Stimulated activated CD8-positive, alpha-beta memory T cell treated with anti-CD3 and anti-CD28 coated beads, Interleukin-7, amount 100 ng/mL, for 4 hours (primary cell): ENCODE results near the gene BMP5.
"Not testable (repeated sequence)": the region's sequence is repeated elsewhere in the genome, so short reads cannot be mapped to it uniquely, and the experiment has no call there.

Source experiments
- DNase-seq, 2 donors: peaks; one replicate each; pipeline ENCODE4 v3.0.0-alpha.2; 2020; ENCODE audit warnings: low read depth in 2 of 2

Gene BMP5

GRCh38 chr6:55875400-55875799 is at the start of gene BMP5:
Gene BMP5, minus strand, starts transcription at chr6:55875590. Its CDS starts 725 bp downstream, at chr6:55874865.
- no peak for DNase-seq

- DNase-seq, result no peak
Measured at GRCh38 chr6:55922406-55922805, 47.0 kb upstream of the BMP5 start.

GRCh38 chr6:55919716-55920308 is 44.4 kb upstream of the BMP5 start:
- no peak for DNase-seq

DNA sequence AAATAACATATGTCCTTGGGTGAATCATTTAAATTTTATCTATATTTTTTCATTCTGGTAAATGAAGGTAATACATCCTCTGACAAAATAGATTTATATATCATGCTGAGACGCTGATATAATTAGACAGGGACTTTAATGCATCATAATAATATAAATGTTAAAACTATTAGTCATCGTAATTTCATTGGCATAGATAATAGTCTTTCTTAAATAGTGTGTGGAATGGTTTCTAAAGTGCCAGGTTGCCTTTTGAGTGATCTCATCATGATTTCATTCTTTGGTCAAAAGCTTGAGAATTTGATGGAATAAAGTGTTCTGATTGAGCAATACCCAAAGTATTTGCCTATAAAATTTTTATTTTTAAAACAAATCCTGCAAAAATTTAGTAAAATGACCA is 43.2 kb upstream of the BMP5 start:
- no peak for DNase-seq

DNA sequence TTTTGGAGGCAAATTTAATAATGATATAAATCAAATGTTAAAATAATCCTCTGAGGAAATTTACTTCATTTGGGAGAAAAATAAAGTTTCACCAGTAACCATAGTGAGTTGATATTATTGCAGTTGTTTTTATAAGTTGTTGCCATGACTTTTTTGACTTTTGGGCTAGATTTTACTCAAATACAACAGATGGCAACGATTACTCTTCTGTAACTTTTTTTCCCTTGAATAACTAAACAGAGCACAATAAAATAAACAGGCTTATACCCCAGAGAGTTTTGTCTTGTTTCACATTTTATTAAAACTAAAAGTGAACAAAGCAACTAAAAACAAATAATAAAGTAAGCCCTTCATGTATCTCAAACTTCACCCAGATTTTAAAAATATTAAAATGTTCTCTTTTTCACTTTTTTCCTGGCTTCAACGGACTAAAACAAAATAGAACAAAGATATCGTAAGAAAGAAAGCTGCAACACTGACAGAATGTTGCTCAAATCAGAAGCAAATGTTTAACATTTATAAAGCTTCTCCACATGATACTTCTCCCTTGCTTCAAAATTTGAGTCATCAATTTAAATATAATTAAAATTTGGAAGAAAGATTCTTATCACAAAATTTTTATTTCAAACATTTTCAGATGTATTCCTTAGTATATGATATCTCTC is 42.5 kb upstream of the BMP5 start:
- no peak for DNase-seq

DNA sequence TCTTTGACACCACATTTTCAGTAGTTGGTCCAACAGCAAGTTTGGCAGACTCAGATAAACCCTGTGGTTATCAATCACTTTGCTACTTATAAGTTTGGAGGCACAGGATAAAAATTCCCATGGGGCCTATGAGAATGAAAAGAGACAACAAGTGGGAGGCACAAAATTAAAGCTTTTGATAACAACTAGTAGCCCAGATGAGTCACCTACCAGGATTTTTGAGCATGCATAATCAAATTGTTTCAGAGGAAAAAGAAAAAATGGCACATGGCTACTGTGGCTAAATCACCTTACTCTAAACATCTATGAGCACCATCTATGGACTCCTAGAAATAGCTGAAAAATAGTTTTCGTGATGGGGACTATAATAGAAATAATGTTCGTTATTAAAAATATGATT is 40.8 kb upstream of the BMP5 start:
- no peak for DNase-seq

DNA sequence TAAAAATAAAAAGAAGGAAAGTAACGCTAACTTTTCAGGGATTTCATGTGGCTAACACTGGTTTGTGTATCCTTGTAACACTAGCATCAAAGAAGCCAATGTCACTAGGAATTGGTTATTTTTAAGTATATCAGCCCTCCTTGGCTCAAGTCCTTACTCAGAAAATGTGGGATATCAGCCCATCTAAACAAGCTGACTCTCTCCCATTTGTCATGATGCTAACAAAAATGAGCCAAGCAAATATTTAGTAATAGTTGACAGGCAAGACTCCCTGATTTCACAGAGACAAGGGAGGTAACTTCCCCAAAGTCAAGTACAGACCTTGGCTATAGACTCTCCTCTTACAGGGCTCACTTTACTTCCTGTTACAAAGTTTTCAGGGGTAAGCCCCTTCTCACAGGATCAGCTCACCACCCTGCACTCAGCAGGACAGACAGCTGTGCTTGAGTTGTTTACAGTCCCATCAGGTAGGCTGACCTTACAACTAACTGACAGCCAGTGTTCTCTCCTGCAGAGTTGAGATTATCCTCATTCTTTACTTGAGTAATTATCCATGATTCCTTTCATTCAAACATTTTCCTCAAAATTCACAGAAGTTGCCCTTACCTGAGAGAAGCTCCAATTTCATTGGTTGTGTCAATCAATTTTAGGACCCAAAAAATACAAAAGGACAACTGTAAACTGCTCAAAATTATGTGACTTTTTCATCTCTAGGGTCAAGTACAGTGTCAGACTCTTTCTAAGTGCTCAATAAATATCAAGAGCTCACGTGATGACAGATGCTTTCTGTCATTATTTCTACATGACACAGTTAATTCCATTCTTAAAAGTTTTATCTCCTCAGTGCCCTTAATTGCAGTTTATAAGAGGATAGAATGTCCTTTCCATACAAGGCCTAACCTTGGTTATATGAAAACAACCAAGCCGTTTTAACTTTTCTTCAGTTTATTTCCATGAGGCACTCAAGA is 38.1 kb upstream of the BMP5 start:
- no peak for DNase-seq

- not testable (repeated sequence) for DNase-seq
Measured at GRCh38 chr6:55910466-55910865, 35.1 kb upstream of the BMP5 start.

DNA sequence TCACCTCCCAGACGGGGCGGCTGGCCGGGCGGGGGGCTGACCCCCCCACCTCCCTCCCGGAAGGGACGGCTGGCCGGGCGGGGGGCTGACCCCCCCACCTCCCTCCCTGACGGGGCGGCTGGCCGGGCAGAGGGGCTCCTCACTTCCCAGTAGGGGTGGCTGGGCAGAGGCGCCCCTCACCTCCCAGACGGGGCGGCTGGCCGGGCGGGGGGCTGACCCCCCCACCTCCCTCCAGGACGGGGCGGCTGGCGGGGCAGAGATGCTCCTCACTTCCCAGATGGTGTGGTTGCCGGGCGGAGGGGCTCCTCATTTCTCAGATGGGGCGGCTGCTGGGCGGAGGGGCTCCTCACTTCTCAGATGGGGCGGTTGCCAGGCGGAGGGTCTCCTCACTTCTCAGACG is 34.5 kb upstream of the BMP5 start:
- DNase-seq, result not testable (repeated sequence)

GRCh38 chr6:55902796-55903195 is 27.4 kb upstream of the BMP5 start:
- no peak for DNase-seq

DNA sequence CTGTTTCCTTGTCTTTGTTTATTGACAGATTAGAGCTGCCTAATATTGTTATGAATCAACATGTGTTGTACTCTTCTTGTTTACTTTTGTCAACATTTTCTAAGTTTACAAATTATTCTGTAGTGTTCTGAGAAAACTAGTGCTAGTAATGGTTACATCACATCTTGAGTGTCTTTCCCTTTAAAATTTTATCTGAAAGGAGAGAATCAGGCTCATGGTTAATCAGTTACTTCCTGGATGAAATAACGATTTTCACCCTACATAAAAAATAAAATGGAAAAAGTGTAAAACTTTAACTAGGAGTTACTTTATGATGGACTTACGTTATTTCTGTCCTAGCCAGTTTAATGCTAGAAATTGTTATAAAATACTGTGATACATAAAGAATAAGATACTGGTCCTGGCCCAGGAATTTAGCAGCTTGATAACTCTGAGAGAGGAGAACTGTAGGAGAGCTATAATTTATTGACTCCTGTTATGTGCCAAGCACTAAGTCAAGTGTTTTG is 26.4 kb upstream of the BMP5 start:
- DNase-seq, result no peak

GRCh38 chr6:55898342-55898741 is 23.0 kb upstream of the BMP5 start:
- no peak for DNase-seq

DNA sequence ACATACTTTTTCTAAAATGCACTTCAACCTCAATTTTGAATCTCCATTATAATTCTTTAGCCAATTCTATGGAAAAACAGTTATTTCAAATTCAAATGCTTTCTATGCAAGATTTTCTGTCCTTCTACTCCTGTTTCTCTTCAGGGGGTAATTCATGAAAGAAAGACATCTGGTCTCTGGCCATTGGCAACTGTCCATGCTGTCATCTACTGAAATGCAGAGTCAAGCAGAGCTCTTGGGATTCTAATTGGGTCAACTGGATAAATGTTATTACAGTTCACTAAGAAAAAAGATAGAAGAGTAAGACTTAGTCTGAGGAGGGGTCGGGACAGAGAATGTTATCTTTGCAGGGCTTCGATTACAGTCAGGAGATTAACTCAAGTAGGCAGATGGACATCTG is 22.0 kb upstream of the BMP5 start:
- no peak for DNase-seq

DNA sequence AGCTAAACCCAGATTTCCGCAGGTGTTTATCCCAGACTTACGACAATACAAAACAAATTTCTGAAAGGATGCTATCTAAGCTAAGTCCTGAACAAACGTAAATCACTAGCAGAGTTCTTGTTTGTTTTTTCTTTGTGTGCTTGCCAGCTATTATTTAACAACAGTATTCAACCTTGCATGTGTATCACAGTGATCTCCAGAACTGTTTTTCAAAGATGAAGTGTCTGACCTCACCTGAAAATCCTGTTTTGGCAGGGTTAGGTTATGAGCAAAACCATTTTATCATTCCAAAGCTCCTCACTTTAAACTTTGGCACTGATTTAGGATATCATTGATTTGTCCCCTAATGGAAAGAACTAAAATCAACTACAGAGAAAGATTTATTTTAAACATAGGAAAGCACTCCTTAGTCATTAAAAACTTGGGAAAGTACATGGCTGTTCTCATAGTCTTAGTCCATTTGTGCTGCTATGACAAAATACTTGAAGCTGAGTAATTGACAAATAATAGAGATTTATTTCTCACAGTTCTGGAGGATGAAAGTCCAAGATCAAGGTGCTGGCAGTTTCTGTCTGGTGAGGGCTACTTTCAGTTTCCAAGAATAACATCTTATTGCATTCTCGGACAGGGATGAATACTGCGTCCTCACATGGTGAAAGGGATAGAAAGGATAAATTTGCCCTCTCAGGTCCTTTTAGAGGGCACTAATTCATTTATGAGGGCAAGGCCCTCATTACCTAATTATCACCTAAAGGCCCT is 20.8 kb upstream of the BMP5 start:
- no peak for DNase-seq

DNA sequence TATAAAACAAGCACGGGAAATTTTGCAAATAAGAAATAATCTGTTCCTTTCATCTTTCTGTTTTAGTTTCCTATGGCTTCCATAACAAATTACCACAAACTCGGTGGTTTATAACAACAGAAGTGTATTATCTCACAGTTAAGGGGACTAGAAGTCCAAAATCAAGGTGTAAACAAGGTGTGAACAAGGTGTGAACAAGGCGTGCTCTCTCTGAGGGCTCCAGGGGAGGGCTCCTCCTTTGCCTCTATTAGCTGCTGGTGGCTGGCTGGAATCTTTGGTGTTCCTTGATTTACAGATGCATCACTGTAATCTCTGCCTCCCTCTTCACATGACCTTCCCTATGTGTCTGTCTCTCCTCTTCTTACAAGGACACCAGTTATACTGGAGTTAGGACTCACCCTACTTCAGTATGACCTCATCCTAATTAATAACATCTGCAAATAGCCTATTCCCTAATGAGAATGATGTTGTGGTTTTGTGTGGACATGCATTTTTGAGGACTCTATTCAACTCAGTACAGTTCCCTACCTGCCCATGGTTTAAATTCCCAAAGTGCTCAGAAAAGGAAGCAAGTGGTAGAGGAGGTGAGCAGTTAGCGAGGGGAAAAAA is 17.5 kb upstream of the BMP5 start:
- no peak for DNase-seq

DNA sequence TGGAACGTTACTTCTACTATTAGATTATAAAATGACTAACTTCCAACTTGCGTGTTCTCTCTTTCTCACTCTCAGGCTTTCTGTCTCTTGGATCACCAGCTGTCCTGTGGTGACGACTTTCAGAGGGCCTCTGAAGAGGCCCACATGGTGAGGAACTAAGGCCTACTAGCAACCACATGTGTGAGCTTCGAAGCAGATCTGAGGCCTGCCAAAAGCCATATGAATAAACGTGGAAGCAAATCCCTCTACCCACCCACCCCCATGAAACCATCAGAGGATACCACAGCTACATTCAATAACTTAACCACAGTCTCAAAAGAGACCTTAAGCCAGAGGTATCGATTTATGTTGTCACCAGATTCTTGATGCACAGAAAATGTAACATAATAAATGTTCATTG is 13.5 kb upstream of the BMP5 start:
- DNase-seq, result no peak

DNA sequence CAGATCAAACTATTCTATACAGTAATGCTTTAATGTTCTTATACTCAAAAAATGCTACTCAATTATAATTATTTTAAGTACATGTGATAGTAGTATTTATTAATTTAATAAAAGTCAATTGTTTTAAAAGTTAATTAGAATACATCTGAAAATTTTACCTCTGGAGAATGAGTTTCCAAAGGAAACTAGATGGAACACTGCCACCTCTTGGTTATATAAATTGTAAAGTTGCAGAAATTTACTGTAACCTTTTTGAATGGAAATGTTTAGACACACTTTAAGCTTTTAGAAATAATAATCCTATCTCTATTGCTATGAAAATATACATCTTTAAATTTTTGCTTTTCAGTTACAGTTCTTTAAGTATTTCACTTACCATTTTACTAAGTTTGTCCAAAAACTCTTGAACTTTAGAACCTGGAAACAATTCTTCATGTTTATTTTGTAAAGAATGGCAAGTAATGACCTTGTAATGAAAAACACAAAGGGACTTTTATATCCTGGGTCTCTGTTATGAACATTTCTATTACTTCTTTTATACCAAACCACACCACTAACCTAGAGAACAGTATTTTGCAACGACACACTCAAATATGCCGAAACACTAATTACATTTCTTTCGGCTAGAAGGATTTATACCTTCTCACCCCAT is 10.9 kb upstream of the BMP5 start:
- no peak for DNase-seq

DNA sequence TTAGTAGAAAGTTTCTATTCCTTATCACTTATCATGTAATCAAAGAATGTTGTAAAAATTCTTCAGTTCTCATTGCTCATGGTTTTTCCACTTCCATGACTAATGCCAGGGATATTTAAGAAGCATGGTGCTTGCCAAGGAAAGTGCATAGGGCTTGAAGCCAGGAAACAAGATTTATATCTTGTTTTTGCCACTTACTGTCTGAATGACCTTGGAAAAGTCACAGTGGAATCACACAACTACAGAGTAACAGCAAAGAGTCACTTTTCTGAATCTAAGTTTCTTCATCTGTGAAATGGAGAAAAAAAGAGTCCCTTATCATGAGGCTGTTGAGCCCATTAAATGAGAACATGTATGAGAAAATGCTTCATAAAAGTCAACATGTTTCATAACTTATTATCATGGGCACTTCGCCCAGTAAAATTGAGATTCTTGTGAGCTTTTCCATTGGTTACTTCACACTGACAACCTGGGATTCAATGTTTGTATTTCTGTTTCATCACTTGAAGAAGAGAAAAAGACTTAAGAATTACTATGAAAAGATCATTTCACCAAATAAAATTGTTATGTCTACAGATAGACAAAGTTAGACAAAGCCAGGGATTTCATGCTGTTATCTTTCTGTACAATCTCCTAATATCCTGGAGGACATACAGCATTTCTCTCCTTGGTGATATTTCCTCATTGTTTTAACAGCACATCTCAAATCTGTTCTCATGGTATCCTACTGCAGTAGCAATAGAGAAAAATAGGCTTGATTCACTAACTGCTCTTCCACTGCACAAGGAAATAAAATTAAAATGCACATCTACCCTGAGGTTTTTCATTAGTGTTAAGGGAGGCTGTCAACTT is 7.6 kb upstream of the BMP5 start:
- DNase-seq, result no peak

- no peak for DNase-seq
Measured at GRCh38 chr6:55877283-55877682, 1.9 kb upstream of the BMP5 start.

- no peak for DNase-seq
Measured at GRCh38 chr6:55874316-55874715, 1.1 kb downstream of the BMP5 start.
